GM12872 (cell line): ENCODE measurements around the gene ZNF362.

ENCODE experiments used
- CTCF ChIP-seq: IDR thresholded peaks from 3 replicates; pipeline ENCODE4 v1.5.1; 2011; ENCODE audit warnings: low read depth, mild to moderate bottlenecking, low read length, moderate library complexity; ENCODE audit not compliant: insufficient read depth

Gene ZNF362

GRCh38 chr1:33257772-33258712 is 1.8 kb downstream of the ZNF362 start:
- TF ChIP-seq CTCF = no peak

GRCh38 chr1:33258788-33259274 is 2.5 kb downstream of the ZNF362 start:
- no peak for TF ChIP-seq CTCF

GRCh38 chr1:33259879-33260278 is 3.6 kb downstream of the ZNF362 start:
- TF ChIP-seq CTCF = no peak

GRCh38 chr1:33260439-33260838 is 4.1 kb downstream of the ZNF362 start:
- TF ChIP-seq CTCF = no peak

- TF ChIP-seq CTCF = no peak
These were observed 5.1 kb downstream of the ZNF362 start for GRCh38 chr1:33261344-33261743.

- TF ChIP-seq CTCF = no peak
These were observed 7.7 kb downstream of the ZNF362 start for GRCh38 chr1:33263890-33264504.

- TF ChIP-seq CTCF = no peak
These were observed 9.7 kb downstream of the ZNF362 start for GRCh38 chr1:33265780-33266605.
